ENCODE results near the gene NDUFS8.

The NDUFS8 gene

GRCh38 chr11:68083517-68083916 lies 53.0 kb downstream of the NDUFS8 start:
- no peak for DNase-seq

Measured in Kasumi-1 (cell line).